H1 (cell line): ENCODE results near the gene OTUD6A. TPM values are rescaled to one million over a fixed set of nuclear protein-coding genes. Genes with fewer than 3 reads are reported as not detected.

Experiments
- CHD2 ChIP-seq: IDR thresholded peaks from 2 replicates; pipeline ENCODE4 v1.6.1; 2012; ENCODE audit warnings: low read length, improper control_type of control experiment
- GABPA ChIP-seq: IDR thresholded peaks from 2 replicates; pipeline ENCODE4 v1.6.1; 2011; ENCODE audit warnings: mild to moderate bottlenecking, low read length, moderate library complexity, borderline replicate concordance; ENCODE audit not compliant: insufficient read depth
- KDM4A ChIP-seq: IDR thresholded peaks from one replicate; pipeline ENCODE4 v1.7.1; 2012; ENCODE audit warnings: low read depth, mild to moderate bottlenecking, moderate library complexity, low read length, inconsistent platforms; ENCODE audit not compliant: severe bottlenecking
- KDM5A ChIP-seq: fragments of 200-600 bp; IDR thresholded peaks from 2 replicates; pipeline ENCODE4 v1.7.1; 2012; ENCODE audit warnings: mild to moderate bottlenecking, low read length, inconsistent platforms, mixed read lengths
- SP2 ChIP-seq: IDR thresholded peaks from 2 replicates; pipeline ENCODE4 v1.6.1; 2012; ENCODE audit warnings: mild to moderate bottlenecking, low read length, inconsistent platforms
- SRF ChIP-seq: IDR thresholded peaks from 2 replicates; pipeline ENCODE4 v1.6.1; 2011; ENCODE audit warnings: mild to moderate bottlenecking, low read depth, low read length, moderate library complexity
- TEAD4 ChIP-seq: IDR thresholded peaks from 2 replicates; pipeline ENCODE4 v1.6.1; 2012; ENCODE audit warnings: low read depth, low read length, inconsistent platforms, mixed read lengths
- polyA plus RNA-seq, 7 experiments: library from polyadenylated mRNA; depleted of rRNA in 3 of 7; stranded (reverse) in 5 of 7; unstranded in 2 of 7; fragments of >200 nt in 5 of 7; fragments of 200-250 nt in 2 of 7; gene quantifications; 1 replicate in 5 of 7; 2 replicates in 1 of 7; 4 replicates in 1 of 7; pipeline versions ENCODE4 v1.2.1 to v1.2.3, GENCODE V29; 2011 to 2013; ENCODE audit warnings: missing spikeins in 2 of 7, mixed read lengths in 2 of 7
- total RNA-seq: library from RNA; stranded (reverse); fragmentation: NEBNext Ultra II Directional; extraction: Animal tissue kit (Norgen Biotek cat#: 25700); gene quantifications from 2 replicates; pipeline ENCODE4 v1.2.1, GENCODE V29; 2021

Gene OTUD6A
- total and polyA plus RNA-seq, 2 of the 8 experiments (the other 6 are each of a cell fraction or from before 2014, with no cell fraction given), result 0.09 to 0.17 TPM

DNA sequence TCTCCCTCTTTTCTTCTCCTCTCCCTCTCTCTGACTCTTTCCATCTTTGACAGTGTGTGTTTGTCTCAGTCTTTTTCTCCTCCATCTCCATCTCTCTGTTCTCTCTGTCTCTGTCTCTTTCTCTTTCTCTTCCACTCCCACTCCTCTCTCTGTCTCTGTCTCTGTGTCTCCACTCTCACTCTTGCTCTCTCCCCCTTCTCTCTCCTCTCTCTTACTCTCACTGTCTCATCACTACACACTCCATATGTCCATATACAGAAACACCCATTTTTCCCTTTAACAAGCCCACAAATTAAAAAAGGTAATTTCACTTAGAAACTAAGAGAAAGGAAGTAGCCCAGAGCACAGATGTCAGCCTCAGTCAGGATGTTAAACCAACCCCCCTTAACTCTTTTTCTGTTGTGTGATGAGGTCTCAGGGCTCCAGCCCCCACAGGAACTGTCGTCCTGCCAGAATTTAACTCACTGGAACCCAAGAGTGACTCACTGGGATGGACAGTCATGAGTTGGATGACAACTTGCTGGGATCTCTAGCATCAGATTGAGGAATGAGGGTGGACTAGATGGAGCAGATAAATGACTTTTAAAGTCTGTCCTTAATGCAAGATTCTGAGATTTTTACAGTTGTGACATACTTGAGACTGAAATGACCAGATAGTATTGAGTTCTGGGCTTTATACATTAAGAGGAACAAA is 27.5 kb downstream of the OTUD6A start (continued):
- no peak for TF ChIP-seq KDM4A
- no peak for TF ChIP-seq CHD2
- no peak for TF ChIP-seq SP2
- TF ChIP-seq TEAD4, result no peak
- TF ChIP-seq KDM5A, result no peak
- TF ChIP-seq GABPA, result no peak
- no peak for TF ChIP-seq SRF
